GM23338 (cell line): Measurements from ENCODE around the gene SEM1.
"Not testable (repeated sequence)": the region's sequence is repeated elsewhere in the genome, so short reads cannot be mapped to it uniquely, and the experiment has no call there.

ENCODE experiments used
- CREB1 ChIP-seq: fragments of 250-450 bp; sonication (Bioruptor Pico); IDR thresholded peaks from 2 replicates; pipeline ENCODE4 v1.5.0; 2020; ENCODE audit warnings: low read depth, mild to moderate bottlenecking, moderate library complexity
- CTCF ChIP-seq, 2 experiments: fragments of 200-600 bp in 1 of 2; sonication (generic) in 1 of 2; conservative IDR thresholded peaks; 2 replicates each; pipeline versions ENCODE4 v1.5.1 to v1.6.1; 2016 to 2017; ENCODE audit warnings: antibody characterized with exemption in 2 of 2, low read depth in 2 of 2, mild to moderate bottlenecking in 2 of 2, moderate library complexity in 1 of 2
- ETS1 ChIP-seq: IDR thresholded peaks from 2 replicates; pipeline ENCODE4 v1.6.1; 2016; ENCODE audit warnings: antibody characterized with exemption
- EZH2 ChIP-seq: fragments of 200-600 bp; sonication (generic); IDR thresholded peaks from one replicate; pipeline ENCODE4 v1.8.0; 2017; ENCODE audit warnings: antibody characterized with exemption, mild to moderate bottlenecking, low read depth; ENCODE audit not compliant: unreplicated experiment
- EZH2phosphoT487 ChIP-seq: fragments of 200-600 bp; sonication (generic); IDR thresholded peaks from one replicate; pipeline ENCODE4 v1.8.1; 2018; ENCODE audit warnings: antibody characterized with exemption; ENCODE audit not compliant: unreplicated experiment
- POLR2AphosphoS5 ChIP-seq: IDR thresholded peaks from 2 replicates; pipeline ENCODE4 v1.6.1; 2016; ENCODE audit warnings: antibody characterized with exemption, low read depth
- REST ChIP-seq: IDR thresholded peaks from one replicate; pipeline ENCODE4 v1.6.1; 2018; ENCODE audit warnings: antibody characterized with exemption; ENCODE audit not compliant: unreplicated experiment
- ZNF114 ChIP-seq: fragments of 250-450 bp; sonication (Bioruptor Pico); IDR thresholded peaks from 2 replicates; pipeline ENCODE4 v1.5.0; 2020; ENCODE audit warnings: mild to moderate bottlenecking, moderate library complexity

- TF ChIP-seq CTCF (conservative IDR thresholded peaks at IDR 0.05; ENCODE audit: low read depth in 2 of 2); CREB1 (CRISPR knock-in tag); EZH2; ETS1; ZNF114; POLR2AphosphoS5; EZH2phosphoT487; REST: not testable (repeated sequence)
These were observed 47.5 kb downstream of the SEM1 start for GRCh38 chr7:96662151-96662550.
